Measurements from ENCODE around the gene CEP290.
"Not testable (repeated sequence)": the region's sequence is repeated elsewhere in the genome, so short reads cannot be mapped to it uniquely, and the experiment has no call there.

Gene CEP290

GRCh38 chr12:88036353-88036965, 105.4 kb downstream of the CEP290 start:
- no peak for DNase-seq (ENCODE audit: low read depth)

- no peak for DNase-seq (ENCODE audit: low read depth)
Observed at GRCh38 chr12:88035907-88036289, 106.0 kb downstream of the CEP290 start.

GRCh38 chr12:88035271-88035906, 106.5 kb downstream of the CEP290 start:
- DNase-seq (ENCODE audit: low read depth) = peak; percentile 75

- DNase-seq (ENCODE audit: low read depth) = not testable (repeated sequence)
Observed at GRCh38 chr12:88031161-88031560, 110.7 kb downstream of the CEP290 start.

GRCh38 chr12:88029093-88029665, 112.7 kb downstream of the CEP290 start, which contains the start of gene C12orf50:
TSS of gene C12orf50 (minus strand) at chr12:88029401. CDS start at chr12:88026962, 2,439 bp downstream.
- no peak for DNase-seq (ENCODE audit: low read depth)

GRCh38 chr12:88026196-88026595, 115.7 kb downstream of the CEP290 start:
- no peak for DNase-seq (ENCODE audit: low read depth)

GRCh38 chr12:88017964-88018363, 123.9 kb downstream of the CEP290 start:
- no peak for DNase-seq (ENCODE audit: low read depth)

GRCh38 chr12:88015825-88016224, 126.1 kb downstream of the CEP290 start:
- DNase-seq (ENCODE audit: low read depth) = no peak

GRCh38 chr12:88011755-88012154, 130.1 kb downstream of the CEP290 start:
- DNase-seq (ENCODE audit: low read depth) = no peak

GRCh38 chr12:88006351-88006750, 135.5 kb downstream of the CEP290 start:
- DNase-seq (ENCODE audit: low read depth) = no peak

GRCh38 chr12:88001327-88001726, 140.6 kb downstream of the CEP290 start:
- no peak for DNase-seq (ENCODE audit: low read depth)

All from T-helper 22 cell (primary cell).